ENCODE measurements around the gene FRS3.
"Not testable (repeated sequence)": the region's sequence is repeated elsewhere in the genome, so short reads cannot be mapped to it uniquely, and the experiment has no call there.

The FRS3 gene

DNA sequence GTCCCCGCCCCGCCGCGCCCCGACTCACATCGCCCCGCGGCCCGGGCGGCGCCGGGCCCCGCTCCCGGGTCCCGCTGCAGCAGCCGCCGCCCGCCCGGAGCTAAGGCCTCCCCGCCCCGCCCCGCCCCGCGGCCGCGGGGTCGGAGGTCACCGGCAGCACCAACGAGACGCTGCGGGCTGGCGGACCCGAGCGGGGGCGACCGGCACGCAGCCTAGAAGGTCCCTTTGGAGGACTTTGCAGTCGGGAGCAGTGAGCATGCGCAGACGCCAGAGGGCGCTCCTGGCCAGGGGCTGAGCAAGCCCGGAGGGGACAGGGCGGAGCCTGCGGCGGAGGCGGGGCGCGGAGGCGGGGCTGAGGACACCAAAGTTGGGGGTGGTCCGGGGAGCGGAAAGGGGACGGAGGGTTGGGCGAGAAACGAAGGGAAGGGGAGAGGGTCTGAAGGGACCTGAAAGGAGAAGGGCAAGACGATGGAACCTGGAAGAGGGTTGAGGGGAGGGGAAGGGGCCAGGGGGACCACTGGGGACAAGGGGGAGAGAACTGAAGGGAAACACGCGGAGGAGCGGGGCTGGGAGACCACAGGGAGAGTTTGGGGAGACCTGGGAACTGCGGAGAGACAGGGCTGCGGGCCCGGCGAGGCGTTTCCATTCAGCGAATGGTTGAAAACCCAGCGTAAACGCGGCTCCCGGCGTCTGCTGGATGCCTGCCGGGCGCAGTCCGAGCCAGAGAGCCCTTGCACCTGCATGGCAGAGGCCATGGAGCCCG is at the start of gene FRS3:
TSS of gene FRS3 (minus strand) at position 113 of the 763 bp plus-strand sequence. CDS start 2,913 bp downstream, outside the sequence.
- peak; percentile 95 for DNase-seq

DNA sequence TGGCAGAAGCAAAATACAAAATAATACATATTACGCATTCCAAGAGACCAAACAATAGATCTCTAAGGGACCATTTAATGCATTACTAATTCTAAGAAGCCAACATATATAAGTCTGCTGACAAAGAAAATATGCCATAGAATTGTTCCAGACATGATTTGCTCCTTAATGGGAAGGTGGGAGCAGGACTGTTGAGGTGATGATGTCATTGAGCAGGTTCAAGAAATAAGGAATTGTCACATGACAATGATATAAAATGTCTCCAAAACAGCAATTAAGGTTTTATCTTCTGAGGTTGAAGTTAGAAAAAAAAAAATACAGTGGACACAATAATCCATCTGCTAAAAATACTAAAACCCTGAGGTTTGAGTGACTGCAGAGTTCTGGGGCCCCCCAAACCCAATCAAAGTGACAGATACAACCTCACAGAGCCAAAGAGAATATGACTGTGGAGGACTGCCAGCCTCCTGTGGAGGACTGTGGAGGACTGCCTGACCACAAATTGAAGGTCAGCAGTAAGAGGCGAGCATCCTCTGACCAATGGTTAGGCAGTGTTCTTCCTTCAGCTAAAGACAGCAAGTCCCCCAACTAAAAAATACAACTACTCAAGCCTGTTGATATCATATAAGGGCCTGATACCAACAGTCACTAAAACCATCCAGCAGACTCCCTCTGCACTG is 46.8 kb upstream of the FRS3 start:
- DNase-seq: no peak

- no peak for DNase-seq
Observed at GRCh38 chr6:41824571-41825569, 45.2 kb upstream of the FRS3 start.

DNA sequence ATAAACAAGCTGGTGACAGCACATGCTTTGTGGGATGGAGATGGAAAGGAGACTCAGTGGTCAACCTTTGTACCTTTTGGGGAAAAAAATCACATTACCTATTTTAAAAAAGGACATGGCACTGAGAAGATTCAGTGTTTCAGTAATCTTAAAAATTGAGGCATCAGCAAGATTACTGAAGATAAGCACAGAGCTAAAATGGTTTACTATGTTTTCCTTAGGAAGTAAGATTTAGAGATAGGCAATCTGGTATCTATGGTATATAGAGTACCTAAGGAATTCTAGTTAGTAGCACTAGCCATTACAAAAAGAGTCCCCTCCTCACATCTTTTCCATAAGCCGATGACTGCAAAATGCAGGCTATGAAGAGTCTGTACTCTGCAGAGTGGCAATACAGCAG is 43.5 kb upstream of the FRS3 start:
- no peak for DNase-seq

DNA sequence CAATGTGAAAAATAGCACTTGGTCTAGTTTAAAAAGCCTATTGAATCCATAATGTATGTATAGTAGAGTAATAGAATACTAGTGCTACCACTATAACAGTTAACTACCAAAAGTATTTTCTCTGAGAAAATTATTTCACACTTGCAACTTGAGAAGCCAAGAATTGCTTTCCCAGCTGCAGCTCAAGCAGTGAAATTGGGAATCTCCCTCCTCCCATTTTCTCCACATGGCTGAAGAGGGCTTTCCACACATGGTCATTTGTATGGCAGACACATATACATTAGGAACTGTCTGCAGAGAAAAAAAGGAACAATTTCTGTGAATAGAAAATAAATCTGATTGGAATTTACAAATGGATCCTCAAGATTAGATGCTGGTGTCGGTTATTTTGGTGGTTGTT is 42.3 kb upstream of the FRS3 start:
- no peak for DNase-seq

- no peak for DNase-seq
Observed at GRCh38 chr6:41821266-41821665, 41.6 kb upstream of the FRS3 start.

GRCh38 chr6:41818271-41819054 is 38.8 kb upstream of the FRS3 start:
- DNase-seq: no peak

DNA sequence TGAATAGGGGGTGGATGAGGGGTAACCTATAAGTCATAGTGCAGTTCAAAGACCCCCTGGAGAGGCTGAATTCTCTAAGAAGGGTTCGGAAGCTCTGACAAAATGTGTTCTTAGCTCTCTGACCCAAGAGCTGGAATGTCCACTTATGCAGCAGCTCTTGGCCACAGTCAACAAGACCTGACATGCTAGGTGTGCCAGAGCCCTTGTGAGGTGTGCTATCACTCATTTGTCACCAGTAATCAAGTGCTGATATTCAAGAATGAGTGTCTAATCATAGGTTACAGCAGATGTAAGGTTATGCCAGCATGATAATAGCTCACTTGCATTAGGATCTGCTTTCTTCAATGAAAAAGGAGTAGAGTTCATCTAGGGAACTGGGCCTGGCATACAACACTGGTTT is 35.9 kb upstream of the FRS3 start:
- peak; percentile 30 for DNase-seq

DNA sequence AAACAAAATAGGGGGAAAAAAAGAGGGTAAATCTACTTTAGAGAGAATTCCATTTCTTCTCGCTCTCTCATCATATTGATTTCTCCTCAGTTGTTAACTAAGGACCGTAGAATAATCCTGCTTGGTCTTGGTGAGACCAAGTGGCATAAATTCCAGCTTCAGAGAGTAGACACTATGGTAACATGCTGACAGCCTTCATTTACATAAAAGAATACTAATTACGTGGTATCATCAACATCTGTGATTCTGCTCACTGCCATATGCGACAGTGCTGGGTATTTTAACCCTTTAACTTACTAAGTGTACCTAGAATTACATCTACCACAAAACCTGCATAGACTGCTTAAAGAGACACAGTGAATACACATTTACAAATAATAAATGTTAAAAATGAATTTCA is 34.9 kb upstream of the FRS3 start:
- peak; percentile 75 for DNase-seq

GRCh38 chr6:41813956-41814355 is 34.3 kb upstream of the FRS3 start:
- DNase-seq: no peak

DNA sequence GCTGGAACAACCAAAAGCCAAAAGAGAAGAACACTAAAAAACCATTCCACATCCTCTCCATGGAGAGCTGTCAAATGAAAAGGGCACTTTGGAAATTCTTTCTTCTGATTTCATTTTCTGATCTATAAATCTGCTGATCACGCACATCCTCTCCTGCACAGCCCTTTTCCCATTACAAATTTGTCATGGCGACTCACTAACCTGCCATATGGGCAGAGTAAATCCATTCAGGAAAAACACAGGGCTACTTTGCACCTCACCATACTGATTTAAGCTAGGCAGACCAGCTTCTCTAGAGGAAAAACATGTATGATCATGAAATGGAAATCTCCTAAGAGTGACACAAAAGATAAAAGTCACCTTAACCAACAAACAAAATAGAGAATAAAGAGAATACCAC is 33.8 kb upstream of the FRS3 start:
- DNase-seq: peak; percentile 19

DNA sequence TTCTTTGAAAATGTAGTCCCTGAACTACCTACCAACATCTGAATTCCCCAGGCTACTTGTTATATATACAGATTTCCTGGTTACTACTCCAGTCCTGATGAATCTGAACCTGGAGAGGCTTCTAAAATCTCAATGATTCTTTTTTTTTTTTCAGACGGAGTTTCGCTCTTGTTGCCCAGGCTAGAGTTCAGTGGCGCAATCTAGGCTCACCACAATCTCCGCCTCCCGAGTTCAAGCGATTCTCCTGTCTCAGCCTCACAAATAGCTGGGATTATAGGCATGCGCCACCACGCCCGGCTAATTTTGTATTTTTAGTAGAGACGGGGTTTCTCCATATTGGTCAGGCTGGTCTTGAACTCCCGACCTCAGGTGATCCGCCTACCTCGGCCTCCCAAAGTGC is 32.2 kb upstream of the FRS3 start:
- not testable (repeated sequence) for DNase-seq

DNA sequence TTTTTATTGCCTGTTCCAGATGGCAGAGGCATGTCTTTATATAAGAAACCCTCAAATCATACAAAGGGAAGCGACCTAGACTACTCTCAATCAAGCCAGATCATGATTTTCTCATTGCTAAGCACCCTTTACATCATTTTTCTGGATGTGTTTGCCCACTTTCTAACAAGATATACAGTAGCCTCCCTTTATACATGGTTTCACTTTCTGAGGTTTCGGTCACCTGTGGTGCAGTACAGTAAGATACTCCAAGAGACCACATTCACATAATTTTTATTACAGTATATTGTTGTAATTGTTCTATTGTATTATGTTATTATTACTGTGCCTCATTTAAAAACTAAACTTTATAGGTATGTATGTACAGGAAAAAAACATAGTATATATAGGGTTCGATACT is 31.4 kb upstream of the FRS3 start:
- DNase-seq: no peak

- DNase-seq: no peak
Observed at GRCh38 chr6:41805830-41806774, 26.4 kb upstream of the FRS3 start.

- DNase-seq: peak; percentile 12
Observed at GRCh38 chr6:41801380-41801779, 21.7 kb upstream of the FRS3 start.

DNA sequence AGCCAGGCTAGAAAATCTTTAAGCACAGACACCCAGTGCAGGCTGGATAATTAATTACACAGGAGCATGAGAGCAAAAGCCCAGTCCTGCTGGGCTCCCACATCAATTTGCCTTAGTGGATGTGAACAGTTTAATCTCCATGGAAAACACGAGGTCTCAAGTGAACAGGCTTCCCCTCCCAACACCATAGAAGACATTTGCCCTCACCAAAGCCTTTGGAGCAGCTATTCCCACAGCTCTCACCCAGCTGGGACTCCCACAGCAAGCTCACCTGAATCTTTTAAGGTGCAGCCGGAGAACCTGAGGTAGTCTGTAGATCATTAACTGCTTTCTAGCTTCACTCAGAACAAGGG is 19.8 kb upstream of the FRS3 start:
- DNase-seq: no peak

DNA sequence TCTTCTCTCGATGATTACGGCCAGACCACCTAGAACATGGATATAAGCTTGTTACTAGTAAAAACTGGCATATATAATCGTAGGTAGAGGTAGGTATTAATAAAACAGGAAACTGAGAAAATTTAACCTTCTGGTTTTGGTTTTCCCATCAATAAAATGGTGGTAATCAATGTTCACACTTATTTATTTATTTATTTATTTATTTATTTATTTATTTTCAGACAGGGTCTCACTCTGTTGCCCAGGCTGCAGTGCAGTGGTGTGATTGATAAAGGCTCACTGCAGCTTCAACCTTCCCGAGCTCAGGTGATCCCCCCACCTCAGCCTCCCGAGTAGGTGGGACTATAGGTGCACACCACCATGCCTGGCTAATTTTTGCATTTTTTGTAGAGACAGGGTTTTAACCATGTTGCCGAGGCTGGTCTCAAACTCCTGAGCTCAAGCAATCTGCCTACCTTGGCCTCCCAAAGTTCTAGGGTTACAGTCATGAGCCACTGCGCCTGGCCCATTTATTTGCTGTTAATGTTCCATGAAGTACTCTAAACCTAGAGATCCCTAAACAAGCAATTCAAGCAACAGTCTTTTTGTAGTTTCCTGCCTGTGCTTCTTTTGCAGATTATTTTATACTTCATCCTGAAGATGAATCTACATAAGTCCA is 19.3 kb upstream of the FRS3 start:
- no peak for DNase-seq

- DNase-seq: no peak
Observed at GRCh38 chr6:41796474-41796873, 16.8 kb upstream of the FRS3 start.

DNA sequence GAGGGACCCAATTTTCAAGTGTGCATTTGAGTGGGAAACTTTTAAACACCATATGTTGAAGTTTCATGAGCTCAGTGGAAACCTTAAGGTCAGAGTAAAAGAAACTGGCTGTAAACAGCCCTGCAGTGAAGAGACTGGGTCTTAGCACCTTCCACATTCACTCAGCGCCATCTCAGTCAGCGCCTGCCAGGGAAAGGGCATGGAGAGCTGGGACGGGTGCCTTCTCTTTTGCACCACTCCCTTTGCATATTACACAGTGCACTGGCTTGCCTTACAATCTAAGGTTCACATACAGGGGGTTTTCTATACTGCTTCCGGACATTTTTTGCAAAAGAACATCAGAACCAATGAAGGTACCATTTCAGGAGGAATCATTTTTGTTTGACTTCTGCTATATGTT is 12.3 kb upstream of the FRS3 start:
- DNase-seq: no peak

DNA sequence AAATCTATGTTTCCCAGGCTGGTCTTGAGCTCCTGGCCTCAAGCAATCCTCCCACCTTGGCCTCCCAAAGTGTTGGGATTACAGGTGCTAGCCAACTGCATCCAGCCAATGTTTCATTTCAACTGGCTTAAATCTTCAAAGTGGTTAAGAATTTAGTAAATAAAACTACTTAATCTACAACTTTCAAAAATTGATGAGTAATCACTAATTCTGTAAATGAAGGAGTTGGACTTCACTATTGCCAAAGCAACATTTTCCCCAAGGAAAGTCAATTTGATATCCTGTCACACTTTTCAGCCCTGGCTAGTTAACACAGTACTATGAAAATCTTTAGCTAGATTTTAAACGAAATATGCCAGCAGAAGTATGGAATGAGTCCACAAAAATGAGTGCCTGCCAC is 11.6 kb upstream of the FRS3 start:
- no peak for DNase-seq

DNA sequence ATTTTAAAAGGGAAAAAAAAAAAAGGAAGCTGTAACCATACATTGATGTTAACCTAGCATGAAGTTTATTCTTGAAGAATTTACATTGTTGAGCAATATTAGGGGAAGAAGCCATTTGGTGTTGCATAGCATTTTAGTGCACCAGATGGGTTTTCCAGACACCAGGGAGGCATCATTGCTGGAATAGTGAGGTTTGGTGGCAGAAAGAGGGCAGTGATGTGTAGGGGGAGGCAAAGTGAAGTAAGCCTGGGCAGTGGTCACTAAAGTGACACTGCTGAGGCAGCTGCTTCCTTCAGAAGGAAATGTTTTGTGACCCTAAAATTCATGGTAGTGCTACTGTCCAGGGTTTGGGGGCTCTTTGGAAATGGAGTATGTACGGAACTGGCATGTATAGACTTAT is 10.3 kb upstream of the FRS3 start:
- no peak for DNase-seq
